Body of pancreas (tissue), 4 donors: ENCODE data around the gene CACNA1S.

Experiments
- CTCF ChIP-seq, 7 experiments: fragments of 450-650 bp in 4 of 7; fragments of 200-600 bp in 3 of 7; sonication (generic) in 3 of 7; IDR thresholded peaks; one replicate each; pipeline ENCODE4 v1.5.1; 2016 to 2019; ENCODE audit warnings: antibody characterized with exemption in 7 of 7
- POLR2A ChIP-seq, 3 donors: fragments of 450-650 bp; IDR thresholded peaks; one replicate each; pipeline ENCODE4 v1.6.1; 2016; ENCODE audit warnings: antibody characterized with exemption in 3 of 3, mild to moderate bottlenecking in 2 of 3

- no peak for TF ChIP-seq CTCF (IDR thresholded peaks at IDR 0.05)
- TF ChIP-seq POLR2A (IDR thresholded peaks at IDR 0.05), result no peak
Measured at GRCh38 chr1:201008666-201009360, 103.4 kb downstream of the CACNA1S start.
